Gastrocnemius medialis (tissue), 4 donors: ENCODE measurements around the gene CARNS1. TPM values are rescaled to one million over a fixed set of nuclear protein-coding genes. Genes with fewer than 3 reads are reported as not detected.
"Not testable (repeated sequence)": the region's sequence is repeated elsewhere in the genome, so short reads cannot be mapped to it uniquely, and the experiment has no call there.

ENCODE experiments used
- ATAC-seq, 2 donors: fragments of 150-250 bp; one replicate each; pipeline ENCODE4 v1.9.1; 2016
- DNase-seq, 2 donors: peaks; one replicate each; pipeline ENCODE4 v3.0.0-alpha.2; 2019
- H3K27ac ChIP-seq, 4 donors: fragments of 200-600 bp; sonication (generic); 1 replicate in 1 of 4; 2 replicates in 3 of 4; pipeline ENCODE4 v1.5.1; 2016 to 2018; ENCODE audit warnings: mild to moderate bottlenecking in 2 of 4, moderate library complexity in 1 of 4
- H3K27me3 ChIP-seq, 3 donors: fragments of 200-600 bp; sonication (generic) in 2 of 3; 1 replicate in 1 of 3; 2 replicates in 2 of 3; pipeline versions ENCODE4 v1.5.1 to v1.6.0; 2016 to 2019; ENCODE audit warnings: mild to moderate bottlenecking in 1 of 3, moderate library complexity in 1 of 3
- H3K36me3 ChIP-seq, 2 donors: fragments of 200-600 bp; sonication (generic) in 1 of 2; one replicate each; pipeline ENCODE4 v1.5.1; 2017 to 2018
- H3K4me1 ChIP-seq, 2 donors: fragments of 200-600 bp; sonication (generic) in 1 of 2; one replicate each; pipeline ENCODE4 v1.5.1; 2016 to 2017; ENCODE audit warnings: mild to moderate bottlenecking in 2 of 2
- H3K4me3 ChIP-seq, 4 donors: fragments of 200-600 bp; sonication (generic) in 3 of 4; 1 replicate in 1 of 4; 2 replicates in 3 of 4; pipeline ENCODE4 v1.5.1; 2016 to 2019; ENCODE audit warnings: mild to moderate bottlenecking in 2 of 4
- H3K9me3 ChIP-seq, 3 donors: fragments of 200-600 bp; sonication (generic) in 2 of 3; 1 replicate in 1 of 3; 2 replicates in 2 of 3; pipeline ENCODE4 v1.5.1; 2016 to 2019
- CTCF ChIP-seq, 5 experiments: fragments of 450-650 bp in 3 of 5; fragments of 200-600 bp in 2 of 5; sonication (generic) in 2 of 5; IDR thresholded peaks in 4 of 5; conservative IDR thresholded peaks in 1 of 5; 1 replicate in 4 of 5; 2 replicates in 1 of 5; pipeline ENCODE4 v1.5.1; 2016 to 2019; ENCODE audit warnings: antibody characterized with exemption in 5 of 5, mild to moderate bottlenecking in 3 of 5, moderate library complexity in 3 of 5
- POLR2A ChIP-seq, 2 donors: fragments of 450-650 bp; IDR thresholded peaks; one replicate each; pipeline ENCODE4 v1.6.1; 2017; ENCODE audit warnings: antibody characterized with exemption in 2 of 2, mild to moderate bottlenecking in 2 of 2, moderate library complexity in 2 of 2
- in situ Hi-C, 4 donors: fragments of 200-750 bp; cut with MboI; loops; one replicate each; pipeline versions ENCODE4 v1.15.0 to v1.8.0; 2017; ENCODE audit warnings: low sequenced_read_pairs in 4 of 4
- intact Hi-C: fragments of 100-400 bp; cut with DNase I; formaldehyde crosslinking; loops from one replicate; pipeline ENCODE4 v1.15.1; 2023; ENCODE audit warnings: low total_unique reads
- total RNA-seq, 4 donors: library from RNA; depleted of rRNA; stranded (reverse); fragments of >200 nt; gene quantifications; one replicate each; pipeline versions ENCODE4 v1.1.0 to v1.2.3, GENCODE V29; 2016

The CARNS1 gene
- total RNA-seq, 4 donors from 2014 or later = 2.5 to 11.0 (median 4.9) TPM

DNA sequence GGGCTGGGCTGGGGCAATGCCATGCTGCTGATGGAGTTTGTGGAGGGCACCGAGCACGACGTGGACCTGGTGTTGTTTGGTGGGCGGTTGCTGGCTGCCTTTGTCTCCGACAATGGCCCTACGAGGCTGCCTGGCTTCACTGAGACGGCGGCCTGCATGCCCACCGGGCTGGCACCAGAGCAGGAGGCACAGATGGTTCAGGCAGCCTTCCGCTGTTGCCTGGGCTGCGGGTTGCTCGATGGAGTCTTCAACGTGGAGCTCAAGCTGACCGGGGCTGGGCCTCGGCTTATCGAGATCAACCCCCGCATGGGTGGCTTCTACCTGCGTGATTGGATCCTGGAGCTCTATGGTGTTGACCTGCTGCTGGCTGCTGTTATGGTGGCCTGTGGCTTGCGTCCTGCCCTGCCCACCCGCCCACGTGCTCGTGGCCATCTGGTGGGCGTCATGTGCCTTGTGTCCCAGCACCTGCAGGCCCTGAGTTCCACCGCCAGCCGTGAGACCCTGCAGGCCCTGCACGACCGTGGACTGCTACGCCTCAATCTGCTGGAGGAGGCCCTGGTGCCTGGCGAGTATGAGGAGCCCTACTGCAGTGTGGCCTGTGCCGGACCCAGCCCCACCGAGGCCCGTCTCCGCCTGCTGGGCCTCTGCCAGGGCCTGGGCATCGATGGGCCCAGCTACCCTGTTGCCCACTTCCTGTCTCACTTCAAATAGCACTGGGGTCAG lies 8.6 kb downstream of the CARNS1 start:
- DNase-seq = no peak
- Histone ChIP-seq H3K36me3 (no peaks in the 10 kb centered on the region), H3K27me3 (no peaks in the 10 kb centered on the region), H3K4me1 (peaks cover 22 to 28% of the 10 kb centered on the region in 2 donors), H3K4me3 (no peak overlapping the region), H3K9me3 (no peaks in the 10 kb centered on the region), H3K27ac (no peak overlapping the region)
- intact Hi-C loops = loop anchor here (10.0 kb wide), 2 partner anchors 161 to 1369 kb away; partner anchors contain the start of genes GSTP1 and SF3B2
- in situ Hi-C loops = no loop called here
- no peak for ATAC-seq
- TF ChIP-seq POLR2A (IDR thresholded peaks at IDR 0.05) (no peak), CTCF (IDR thresholded peaks at IDR 0.05 in 4 of 5, conservative IDR thresholded peaks at IDR 0.05 in 1 of 5) (no peak)

GRCh38 chr11:67427364-67427859 lies 11.9 kb downstream of the CARNS1 start:
- ATAC-seq, in situ Hi-C loops, H3K9me3 ChIP-seq, H3K27me3 ChIP-seq, DNase-seq: not testable (repeated sequence)
- H3K36me3 ChIP-seq = peaks cover 0 to 23% of the 10 kb centered on the region in 2 donors
- peak overlapping the region; percentile 94 to 98 (median 96) for H3K27ac ChIP-seq
- intact Hi-C loops = loop anchor here (5.0 to 10.0 kb wide), 3 partner anchors 40 to 1373 kb away; partner anchors contain the start of genes GSTP1, SF3B2 and TMEM134
- H3K4me1 ChIP-seq = peaks cover 16 to 32% of the 10 kb centered on the region in 2 donors
- peak overlapping the region; percentile 92 to 100 (median 95) for H3K4me3 ChIP-seq

GRCh38 chr11:67428052-67429001 lies 12.8 kb downstream of the CARNS1 start, which contains the start of gene RPS6KB2:
Gene RPS6KB2 (plus strand): TSS chr11:67428494. CDS start chr11:67428546, 52 bp downstream.
- no peak for TF ChIP-seq CTCF (IDR thresholded peaks at IDR 0.05 in 4 of 5, conservative IDR thresholded peaks at IDR 0.05 in 1 of 5)
- peak; percentile 95 to 98 for TF ChIP-seq POLR2A (IDR thresholded peaks at IDR 0.05)
- intact Hi-C loops (loop anchor here (2.0 to 10.0 kb wide), 4 partner anchors 39 to 1374 kb away; partner anchors contain the start of genes GSTP1, SF3B2 and TMEM134), in situ Hi-C loops (no loop called here)
- ATAC-seq (peak; percentile 96 to 99), DNase-seq (peak; percentile 96 to 99)
- Histone ChIP-seq H3K27me3 (no peaks in the 10 kb centered on the region), H3K9me3 (no peaks in the 10 kb centered on the region), H3K4me1 (peaks cover 16 to 32% of the 10 kb centered on the region in 2 donors), H3K4me3 (peak within 1 kb of the TSS; percentile 92 to 100 (median 95)), H3K27ac (peak within 1 kb of the TSS; percentile 94 to 98 (median 96)), H3K36me3 (peaks cover 0 to 32% of the 10 kb centered on the region in 2 donors)

GRCh38 chr11:67429038-67429668 lies 13.7 kb downstream of the CARNS1 start:
- peaks cover 0 to 40% of the 10 kb centered on the region in 2 donors for H3K36me3 ChIP-seq
- peaks cover 16 to 32% of the 10 kb centered on the region in 2 donors for H3K4me1 ChIP-seq
- DNase-seq = no peak
- H3K9me3 ChIP-seq = no peaks in the 10 kb centered on the region
- in situ Hi-C loops = no loop called here
- H3K27ac ChIP-seq = peak overlapping the region; percentile 94 to 98 (median 96)
- no peak for TF ChIP-seq CTCF (IDR thresholded peaks at IDR 0.05 in 4 of 5, conservative IDR thresholded peaks at IDR 0.05 in 1 of 5)
- TF ChIP-seq POLR2A (IDR thresholded peaks at IDR 0.05) = no peak
- no peak for ATAC-seq
- H3K27me3 ChIP-seq = no peaks in the 10 kb centered on the region
- intact Hi-C loops = loop anchor here (2.0 to 10.0 kb wide), 4 partner anchors 38 to 1374 kb away; partner anchors contain the start of genes GSTP1, SF3B2 and TMEM134
- H3K4me3 ChIP-seq = peak overlapping the region; percentile 92 to 100 (median 95)
